K562 (cell line): Measurements from ENCODE around the gene TBC1D5. TPM values are rescaled to one million over a fixed set of nuclear protein-coding genes. Genes with fewer than 3 reads are reported as not detected.

ENCODE experiments used
- ATAC-seq: fragments of 200-7000 bp; cut with Tn5 transposase; 3 replicates; pipeline ENCODE4 v1.9.1; 2020; ENCODE audit warnings: moderate library complexity
- BruUV-seq: library from RNA; stranded (reverse); fragments of 400-500 nt; replicated peaks from 2 replicates; lab custom pipeline; 2021; lab: Mats Ljungman, UMichigan
- CTCF ChIA-PET: fragments of 300-600 bp; formaldehyde crosslinking; extraction: SDS; loops from one replicate; lab custom pipeline; 2021; ENCODE audit warnings: low intra/inter-chr PET ratio; lab: Yijun Ruan, JAX
- POLR2A ChIA-PET: fragments of 300-600, 350-650 bp; sonication (Branson Sonifier 250); formaldehyde crosslinking; extraction: SDS; loops from one replicate; lab custom pipeline; 2021; ENCODE audit warnings: antibody characterized with exemption, inconsistent platforms; lab: Yijun Ruan, JAX
- DNase-seq, 4 experiments: peaks; one replicate each; pipeline versions ENCODE4 v3.0.0 to v3.0.0-alpha.2; 2011 to 2018; ENCODE audit warnings: low spot score in 3 of 4, mixed read lengths in 3 of 4; ENCODE audit errors: extremely low read depth in 1 of 4
- FAIRE-seq: peaks from 2 replicates; lab custom pipeline; 2011; peaks lifted over from hg19 to GRCh38; lab: Jason Lieb, UNC
- H2AFZ ChIP-seq: 2 replicates; pipeline ENCODE4 v1.6.0; 2011; ENCODE audit warnings: low read depth, low read length, control low read depth, inconsistent platforms
- H3K27ac ChIP-seq: fragments of 200-600 bp; 3 replicates; pipeline ENCODE4 v1.8.0; 2011; ENCODE audit warnings: low read depth, mild to moderate bottlenecking, control low read depth, inconsistent platforms, low read length, moderate library complexity, mixed read lengths; ENCODE audit errors: extremely low read depth
- H3K27me3 ChIP-seq, 2 experiments: fragments of 300-600 bp in 1 of 2; 2 replicates in 1 of 2; 3 replicates in 1 of 2; pipeline versions ENCODE4 v1.6.0 to v1.8.0; 2011; ENCODE audit warnings: inconsistent platforms in 2 of 2, low read length in 2 of 2, mild to moderate bottlenecking in 1 of 2, mixed read lengths in 1 of 2, moderate library complexity in 1 of 2; ENCODE audit not compliant: control insufficient read depth in 2 of 2, insufficient read depth in 2 of 2
- H3K36me3 ChIP-seq: fragments of 300-600 bp; 3 replicates; pipeline ENCODE4 v1.8.0; 2011; ENCODE audit warnings: mild to moderate bottlenecking, low read length, inconsistent platforms; ENCODE audit not compliant: control insufficient read depth, insufficient read depth
- H3K4me1 ChIP-seq, 2 experiments: fragments of 200-600 bp in 1 of 2; replicated peaks in 1 of 2; 2 replicates in 1 of 2; 3 replicates in 1 of 2; pipeline versions ENCODE4 v1.5.1 to v1.8.0; 2011; ENCODE audit warnings: inconsistent platforms in 2 of 2, low read length in 2 of 2, mild to moderate bottlenecking in 1 of 2, mixed read lengths in 1 of 2, moderate library complexity in 1 of 2; ENCODE audit not compliant: control insufficient read depth in 2 of 2, insufficient read depth in 2 of 2
- H3K4me2 ChIP-seq: 2 replicates; pipeline ENCODE4 v1.6.1; 2011; ENCODE audit warnings: low read length, control low read depth, inconsistent platforms, mixed read lengths; ENCODE audit not compliant: insufficient read depth
- H3K4me3 ChIP-seq: fragments of 200-600 bp; sonication (generic), shearing (Covaris generic); 2 replicates; pipeline ENCODE4 v1.5.1; 2016; ENCODE audit warnings: control low read depth, inconsistent platforms
- H3K79me2 ChIP-seq: fragments of 200-600 bp; 3 replicates; pipeline ENCODE4 v1.8.0; 2011; ENCODE audit warnings: low read length, inconsistent platforms; ENCODE audit not compliant: control insufficient read depth, insufficient read depth
- H3K9ac ChIP-seq, 2 experiments: 2 replicates each; pipeline versions ENCODE4 v1.6.0 to v1.6.1; 2011; ENCODE audit warnings: low read depth in 2 of 2, low read length in 2 of 2, control low read depth in 1 of 2, inconsistent platforms in 1 of 2, mild to moderate bottlenecking in 1 of 2, mixed read lengths in 1 of 2; ENCODE audit not compliant: insufficient read depth in 1 of 2
- H3K9me1 ChIP-seq: one replicate; pipeline ENCODE4 v1.6.0; 2011; ENCODE audit warnings: inconsistent platforms, mild to moderate bottlenecking, low read length, moderate library complexity; ENCODE audit not compliant: control insufficient read depth, insufficient read depth
- H3K9me3 ChIP-seq: replicated peaks from 2 replicates; pipeline ENCODE4 v1.5.1; 2011; ENCODE audit warnings: low read depth, low read length, inconsistent platforms; ENCODE audit not compliant: control insufficient read depth, insufficient read depth
- H4K20me1 ChIP-seq: replicated peaks from 2 replicates; pipeline ENCODE4 v1.6.1; 2011; ENCODE audit warnings: low read length, inconsistent platforms, mixed read lengths; ENCODE audit not compliant: control insufficient read depth, insufficient read depth
- BRD4 ChIP-seq: fragments of 200-600 bp; sonication (generic); IDR thresholded peaks from 2 replicates; pipeline ENCODE4 v1.6.1; 2017; ENCODE audit warnings: inconsistent platforms
- CCAR2 ChIP-seq: fragments of 200-400 bp; formaldehyde crosslinking; IDR thresholded peaks from 2 replicates; pipeline ENCODE4 v1.6.1; 2017; ENCODE audit warnings: mild to moderate bottlenecking, low read depth, low read length
- ELF2 ChIP-seq: fragments of 250-450 bp; sonication (Bioruptor Pico); IDR thresholded peaks from 2 replicates; pipeline ENCODE4 v1.5.0; 2021; ENCODE audit warnings: mild to moderate bottlenecking
- ELF4 ChIP-seq: fragments of 450-650 bp; formaldehyde crosslinking; IDR thresholded peaks from 2 replicates; pipeline ENCODE4 v1.4.0; 2022; ENCODE audit warnings: missing genetic modification characterization
- ESRRA ChIP-seq: fragments of 450-650 bp; IDR thresholded peaks from 2 replicates; pipeline ENCODE4 v1.6.1; 2014; ENCODE audit warnings: low read depth, mild to moderate bottlenecking, moderate library complexity, borderline replicate concordance
- NR2F6 ChIP-seq: fragments of 450-650 bp; formaldehyde crosslinking; IDR thresholded peaks from 2 replicates; pipeline ENCODE4 v1.4.0; 2020; ENCODE audit warnings: mild to moderate bottlenecking
- PURB ChIP-seq: sonication (generic); formaldehyde crosslinking; IDR thresholded peaks from 2 replicates; pipeline ENCODE4 v1.9.0; 2021; ENCODE audit warnings: low read depth, mild to moderate bottlenecking, missing genetic modification reagents
- RBM39 ChIP-seq: fragments of 200-400 bp; formaldehyde crosslinking; optimal IDR thresholded peaks from 2 replicates; pipeline ENCODE3; 2018; ENCODE audit warnings: low read depth, low read length
- YY1 ChIP-seq, 3 experiments: IDR thresholded peaks; 2 replicates each; pipeline ENCODE4 v1.6.1; 2011; ENCODE audit warnings: low read length in 2 of 3, mild to moderate bottlenecking in 2 of 3, moderate library complexity in 2 of 3, borderline replicate concordance in 1 of 3, control low read depth in 1 of 3, low read depth in 1 of 3; ENCODE audit not compliant: insufficient read depth in 3 of 3, insufficient replicate concordance in 2 of 3, control insufficient read depth in 1 of 3, insufficient read length in 1 of 3; ENCODE audit errors: extremely low read depth in 1 of 3
- ZBTB7A ChIP-seq: IDR thresholded peaks from 2 replicates; pipeline ENCODE4 v1.6.1; 2011; ENCODE audit warnings: low read depth, mild to moderate bottlenecking, low read length, moderate library complexity, borderline replicate concordance; ENCODE audit not compliant: control insufficient read depth
- ZNF184 ChIP-seq: sonication (generic); formaldehyde crosslinking; IDR thresholded peaks from 2 replicates; pipeline ENCODE4 v1.5.0; 2020; ENCODE audit warnings: missing genetic modification reagents
- in situ Hi-C: fragments of 300-500 bp; cut with MboI; formaldehyde crosslinking; loops from 4 replicates; pipeline ENCODE4 v1.15.0; 2018; ENCODE audit warnings: inconsistent platforms, mixed read lengths
- intact Hi-C: fragments of 100-400 bp; cut with micrococcal nuclease; formaldehyde crosslinking; loops from 2 replicates; pipeline ENCODE4 v1.14.2; 2022
- polyA plus RNA-seq, 8 experiments: library from polyadenylated mRNA; depleted of rRNA in 4 of 8; stranded (reverse) in 5 of 8; unstranded in 3 of 8; fragments of >200 nt; fragmentation: Nextera tagmentation in 2 of 8; fragmentation: Illumina TruSeq in 1 of 8; extraction: Ambion mirVana in 2 of 8; extraction: Trizol in 1 of 8; gene quantifications; 2 replicates each; pipeline versions ENCODE4 v1.2.1 to v1.2.3, GENCODE V29; 2011 to 2014; ENCODE audit warnings: inconsistent platforms in 1 of 8, missing spikeins in 1 of 8
- total RNA-seq, 7 experiments: library from RNA; depleted of rRNA in 6 of 7; stranded (reverse); fragments of >200 nt in 6 of 7; fragmentation: Illumina TruSeq in 2 of 7; extraction: Trizol in 2 of 7; gene quantifications; 2 replicates each; pipeline versions ENCODE4 v1.2.1 to v1.2.3, GENCODE V29; 2011 to 2021; ENCODE audit warnings: low replicate concordance in 1 of 7
- TF ChIP-seq, protein P1 (sequence below): fragments of 450-650 bp; formaldehyde crosslinking; IDR thresholded peaks from 2 replicates; pipeline ENCODE4 v1.4.0; 2020; ENCODE audit warnings: mild to moderate bottlenecking, moderate library complexity
- TF ChIP-seq, protein P2 (sequence below): fragments of 200-400 bp; formaldehyde crosslinking; IDR thresholded peaks from 2 replicates; pipeline ENCODE4 v1.6.1; 2017; ENCODE audit warnings: mild to moderate bottlenecking, low read depth, low read length, moderate library complexity
- TF ChIP-seq, protein P3 (sequence below): sonication (generic); formaldehyde crosslinking; IDR thresholded peaks from 2 replicates; pipeline ENCODE4 v1.8.0; 2022; ENCODE audit warnings: missing genetic modification reagents, mild to moderate bottlenecking, borderline replicate concordance
- TF ChIP-seq, protein P4 (sequence below): fragments of 250-450 bp; sonication (Bioruptor Pico); IDR thresholded peaks from 2 replicates; pipeline ENCODE4 v1.9.0; 2021; ENCODE audit warnings: mild to moderate bottlenecking, inconsistent platforms

The TBC1D5 gene
- total and polyA plus RNA-seq, 9 of the 15 experiments (the other 6 are each of a cell fraction or from before 2014, with no cell fraction given), result 2.9 to 38.1 (median 25.6) TPM

DNA sequence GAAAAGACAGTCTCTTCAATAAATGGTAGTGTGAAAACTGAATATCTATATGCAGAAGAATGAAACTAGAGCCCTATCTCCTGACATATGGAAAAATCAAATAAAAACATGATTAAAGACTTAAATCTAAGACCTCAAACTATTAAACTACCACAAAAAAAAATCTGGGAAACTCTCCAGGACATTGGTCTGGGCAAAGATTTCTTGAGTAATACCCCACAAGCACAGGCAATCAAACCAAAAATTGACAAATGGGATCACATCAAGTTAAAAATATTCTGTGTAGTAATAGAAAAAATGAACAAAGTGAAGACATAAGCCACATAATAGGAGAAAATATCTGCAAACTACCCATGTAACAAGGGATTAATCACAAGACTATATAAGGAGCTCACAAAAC, 286.4 kb downstream of the TBC1D5 start:
- Histone ChIP-seq H3K4me1 (no peaks in the 10 kb centered on the region), H3K9ac (no peak overlapping the region), H3K9me1 (no peaks in the 10 kb centered on the region), H3K79me2 (no peaks in the 10 kb centered on the region), H3K36me3 (no peaks in the 10 kb centered on the region), H3K27ac (no peak overlapping the region), H3K9me3 (no peaks in the 10 kb centered on the region), H4K20me1 (no peaks in the 10 kb centered on the region), H3K4me3 (no peak overlapping the region), H3K27me3 (no peaks in the 10 kb centered on the region), H3K4me2 (no peak overlapping the region), H2AFZ (no peak overlapping the region)
- intact Hi-C loops, result no loop called here
- FAIRE-seq, result no peak
- ATAC-seq, result no peak
- in situ Hi-C loops, result no loop called here
- no TSS peak for BruUV-seq
- DNase-seq, result no peak
- POLR2A ChIA-PET, result no interaction called here
- CTCF ChIA-PET, result no interaction called here
- no peak for TF ChIP-seq RBM39
- no peak for TF ChIP-seq ZBTB7A
- no peak for TF ChIP-seq CCAR2
- no peak for TF ChIP-seq ELF4 (CRISPR knock-in tag)
- TF ChIP-seq YY1 (IDR thresholded peaks at IDR 0.05; ENCODE audit: borderline replicate concordance in 1 of 3, control insufficient read depth in 1 of 3, extremely low read depth in 1 of 3, insufficient read depth in 3 of 3, insufficient read length in 1 of 3, insufficient replicate concordance in 2 of 3, low read depth in 1 of 3, low read length in 2 of 3), result no peak
- no peak for TF ChIP-seq ESRRA
- no peak for TF ChIP-seq BRD4
- TF ChIP-seq, protein P1, sequence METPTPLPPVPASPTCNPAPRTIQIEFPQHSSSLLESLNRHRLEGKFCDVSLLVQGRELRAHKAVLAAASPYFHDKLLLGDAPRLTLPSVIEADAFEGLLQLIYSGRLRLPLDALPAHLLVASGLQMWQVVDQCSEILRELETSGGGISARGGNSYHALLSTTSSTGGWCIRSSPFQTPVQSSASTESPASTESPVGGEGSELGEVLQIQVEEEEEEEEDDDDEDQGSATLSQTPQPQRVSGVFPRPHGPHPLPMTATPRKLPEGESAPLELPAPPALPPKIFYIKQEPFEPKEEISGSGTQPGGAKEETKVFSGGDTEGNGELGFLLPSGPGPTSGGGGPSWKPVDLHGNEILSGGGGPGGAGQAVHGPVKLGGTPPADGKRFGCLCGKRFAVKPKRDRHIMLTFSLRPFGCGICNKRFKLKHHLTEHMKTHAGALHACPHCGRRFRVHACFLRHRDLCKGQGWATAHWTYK (CRISPR knock-in tag), result no peak
- no peak for TF ChIP-seq NR2F6
- TF ChIP-seq ELF2 (CRISPR knock-in tag), result no peak
- TF ChIP-seq, protein P2, sequence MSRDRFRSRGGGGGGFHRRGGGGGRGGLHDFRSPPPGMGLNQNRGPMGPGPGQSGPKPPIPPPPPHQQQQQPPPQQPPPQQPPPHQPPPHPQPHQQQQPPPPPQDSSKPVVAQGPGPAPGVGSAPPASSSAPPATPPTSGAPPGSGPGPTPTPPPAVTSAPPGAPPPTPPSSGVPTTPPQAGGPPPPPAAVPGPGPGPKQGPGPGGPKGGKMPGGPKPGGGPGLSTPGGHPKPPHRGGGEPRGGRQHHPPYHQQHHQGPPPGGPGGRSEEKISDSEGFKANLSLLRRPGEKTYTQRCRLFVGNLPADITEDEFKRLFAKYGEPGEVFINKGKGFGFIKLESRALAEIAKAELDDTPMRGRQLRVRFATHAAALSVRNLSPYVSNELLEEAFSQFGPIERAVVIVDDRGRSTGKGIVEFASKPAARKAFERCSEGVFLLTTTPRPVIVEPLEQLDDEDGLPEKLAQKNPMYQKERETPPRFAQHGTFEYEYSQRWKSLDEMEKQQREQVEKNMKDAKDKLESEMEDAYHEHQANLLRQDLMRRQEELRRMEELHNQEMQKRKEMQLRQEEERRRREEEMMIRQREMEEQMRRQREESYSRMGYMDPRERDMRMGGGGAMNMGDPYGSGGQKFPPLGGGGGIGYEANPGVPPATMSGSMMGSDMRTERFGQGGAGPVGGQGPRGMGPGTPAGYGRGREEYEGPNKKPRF, result no peak
- TF ChIP-seq, protein P3, sequence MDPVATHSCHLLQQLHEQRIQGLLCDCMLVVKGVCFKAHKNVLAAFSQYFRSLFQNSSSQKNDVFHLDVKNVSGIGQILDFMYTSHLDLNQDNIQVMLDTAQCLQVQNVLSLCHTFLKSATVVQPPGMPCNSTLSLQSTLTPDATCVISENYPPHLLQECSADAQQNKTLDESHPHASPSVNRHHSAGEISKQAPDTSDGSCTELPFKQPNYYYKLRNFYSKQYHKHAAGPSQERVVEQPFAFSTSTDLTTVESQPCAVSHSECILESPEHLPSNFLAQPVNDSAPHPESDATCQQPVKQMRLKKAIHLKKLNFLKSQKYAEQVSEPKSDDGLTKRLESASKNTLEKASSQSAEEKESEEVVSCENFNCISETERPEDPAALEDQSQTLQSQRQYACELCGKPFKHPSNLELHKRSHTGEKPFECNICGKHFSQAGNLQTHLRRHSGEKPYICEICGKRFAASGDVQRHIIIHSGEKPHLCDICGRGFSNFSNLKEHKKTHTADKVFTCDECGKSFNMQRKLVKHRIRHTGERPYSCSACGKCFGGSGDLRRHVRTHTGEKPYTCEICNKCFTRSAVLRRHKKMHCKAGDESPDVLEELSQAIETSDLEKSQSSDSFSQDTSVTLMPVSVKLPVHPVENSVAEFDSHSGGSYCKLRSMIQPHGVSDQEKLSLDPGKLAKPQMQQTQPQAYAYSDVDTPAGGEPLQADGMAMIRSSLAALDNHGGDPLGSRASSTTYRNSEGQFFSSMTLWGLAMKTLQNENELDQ (CRISPR knock-in tag), result no peak
- no peak for TF ChIP-seq PURB
- TF ChIP-seq ZNF184 (CRISPR knock-in tag), result no peak
- TF ChIP-seq, protein P4, sequence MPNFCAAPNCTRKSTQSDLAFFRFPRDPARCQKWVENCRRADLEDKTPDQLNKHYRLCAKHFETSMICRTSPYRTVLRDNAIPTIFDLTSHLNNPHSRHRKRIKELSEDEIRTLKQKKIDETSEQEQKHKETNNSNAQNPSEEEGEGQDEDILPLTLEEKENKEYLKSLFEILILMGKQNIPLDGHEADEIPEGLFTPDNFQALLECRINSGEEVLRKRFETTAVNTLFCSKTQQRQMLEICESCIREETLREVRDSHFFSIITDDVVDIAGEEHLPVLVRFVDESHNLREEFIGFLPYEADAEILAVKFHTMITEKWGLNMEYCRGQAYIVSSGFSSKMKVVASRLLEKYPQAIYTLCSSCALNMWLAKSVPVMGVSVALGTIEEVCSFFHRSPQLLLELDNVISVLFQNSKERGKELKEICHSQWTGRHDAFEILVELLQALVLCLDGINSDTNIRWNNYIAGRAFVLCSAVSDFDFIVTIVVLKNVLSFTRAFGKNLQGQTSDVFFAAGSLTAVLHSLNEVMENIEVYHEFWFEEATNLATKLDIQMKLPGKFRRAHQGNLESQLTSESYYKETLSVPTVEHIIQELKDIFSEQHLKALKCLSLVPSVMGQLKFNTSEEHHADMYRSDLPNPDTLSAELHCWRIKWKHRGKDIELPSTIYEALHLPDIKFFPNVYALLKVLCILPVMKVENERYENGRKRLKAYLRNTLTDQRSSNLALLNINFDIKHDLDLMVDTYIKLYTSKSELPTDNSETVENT (CRISPR knock-in tag), result no peak
